NB4 (cell line): ENCODE data around the gene RIIAD1.

Experiments used
- CTCF ChIP-seq: IDR thresholded peaks from one replicate; pipeline ENCODE4 v1.5.1; 2012; ENCODE audit warnings: low read depth, low read length
- MYC ChIP-seq: IDR thresholded peaks from 2 replicates; pipeline ENCODE4 v1.6.1; 2011; ENCODE audit warnings: low read depth, low read length

GRCh38 chr1:151705753-151706463 is 15.4 kb upstream of the RIIAD1 start:
- no peak for TF ChIP-seq CTCF
- no peak for TF ChIP-seq MYC
